OCI-LY1 (cell line): ENCODE measurements around the gene DLX4.

Experiments used
- H2AFZ ChIP-seq: fragments of 200-600 bp; sonication (generic), shearing (Covaris generic); 2 replicates; pipeline ENCODE4 v1.6.0; 2014; ENCODE audit warnings: antibody characterized with exemption, mild to moderate bottlenecking, low read length
- H3F3A ChIP-seq: fragments of 200-600 bp; sonication (generic), shearing (Covaris generic); 2 replicates; pipeline ENCODE4 v1.6.0; 2014; ENCODE audit warnings: mild to moderate bottlenecking, antibody characterized with exemption, low read length, moderate library complexity; ENCODE audit not compliant: insufficient read depth
- H3K27ac ChIP-seq: fragments of 200-600 bp; sonication (generic); 2 replicates; pipeline ENCODE4 v1.5.1; 2014; ENCODE audit warnings: low read length, mixed run types, mild to moderate bottlenecking, low read depth; ENCODE audit not compliant: poor library complexity, severe bottlenecking
- H3K27me3 ChIP-seq: fragments of 200-600 bp; sonication (generic); 2 replicates; pipeline ENCODE4 v1.6.0; 2014; ENCODE audit warnings: antibody characterized with exemption, mild to moderate bottlenecking, low read length, moderate library complexity; ENCODE audit not compliant: insufficient read depth
- H3K36me3 ChIP-seq: fragments of 200-600 bp; sonication (generic); 2 replicates; pipeline ENCODE4 v1.6.1; 2014; ENCODE audit warnings: mild to moderate bottlenecking, antibody characterized with exemption, low read length, moderate library complexity, mixed read lengths; ENCODE audit not compliant: insufficient read depth
- H3K4me1 ChIP-seq: fragments of 200-600 bp; sonication (generic); 2 replicates; pipeline ENCODE4 v1.5.1; 2014; ENCODE audit warnings: mild to moderate bottlenecking, low read length, moderate library complexity; ENCODE audit not compliant: insufficient read depth, severe bottlenecking
- H3K4me2 ChIP-seq: fragments of 200-600 bp; sonication (generic), shearing (Covaris generic); 2 replicates; pipeline ENCODE4 v1.6.1; 2014; ENCODE audit warnings: low read length
- H3K4me3 ChIP-seq: fragments of 200-600 bp; sonication (generic); 2 replicates; pipeline ENCODE4 v1.5.1; 2014; ENCODE audit warnings: low read length, low read depth, mild to moderate bottlenecking, mixed read lengths; ENCODE audit not compliant: poor library complexity, severe bottlenecking
- H3K79me2 ChIP-seq: fragments of 200-600 bp; shearing (Covaris generic); 2 replicates; pipeline ENCODE4 v1.6.1; 2016; ENCODE audit warnings: mixed run types, low read length, mixed read lengths; ENCODE audit not compliant: insufficient read depth
- H3K9ac ChIP-seq: fragments of 200-600 bp; sonication (generic), shearing (Covaris generic); 2 replicates; pipeline ENCODE4 v1.6.1; 2014; ENCODE audit warnings: mild to moderate bottlenecking, low read length, mixed read lengths
- H3K9me2 ChIP-seq: fragments of 200-600 bp; sonication (generic), shearing (Covaris generic); 2 replicates; pipeline ENCODE4 v1.6.1; 2014; ENCODE audit warnings: low read depth, mild to moderate bottlenecking, low read length, mixed read lengths
- H3K9me3 ChIP-seq: fragments of 200-600 bp; shearing (Covaris generic); 2 replicates; pipeline ENCODE4 v1.6.1; 2014; ENCODE audit warnings: low read length, mixed read lengths
- H4K20me1 ChIP-seq: fragments of 200-600 bp; sonication (generic), shearing (Covaris generic); 2 replicates; pipeline ENCODE4 v1.6.0; 2016; ENCODE audit warnings: mild to moderate bottlenecking, low read length; ENCODE audit not compliant: insufficient read depth
- EZH2 ChIP-seq: fragments of 200-600 bp; sonication (generic), shearing (Covaris generic); IDR thresholded peaks from 2 replicates; pipeline ENCODE4 v1.8.0; 2017; ENCODE audit warnings: borderline replicate concordance, mixed run types, mild to moderate bottlenecking, antibody characterized with exemption, low read length, moderate library complexity, mixed read lengths
- TF ChIP-seq, protein P1 (sequence below): fragments of 200-600 bp; sonication (generic), shearing (Covaris generic); IDR thresholded peaks from 2 replicates; pipeline ENCODE4 v1.5.1; 2017; ENCODE audit warnings: mild to moderate bottlenecking, antibody characterized with exemption, low read length, moderate library complexity, mixed read lengths

DLX4 gene

DNA sequence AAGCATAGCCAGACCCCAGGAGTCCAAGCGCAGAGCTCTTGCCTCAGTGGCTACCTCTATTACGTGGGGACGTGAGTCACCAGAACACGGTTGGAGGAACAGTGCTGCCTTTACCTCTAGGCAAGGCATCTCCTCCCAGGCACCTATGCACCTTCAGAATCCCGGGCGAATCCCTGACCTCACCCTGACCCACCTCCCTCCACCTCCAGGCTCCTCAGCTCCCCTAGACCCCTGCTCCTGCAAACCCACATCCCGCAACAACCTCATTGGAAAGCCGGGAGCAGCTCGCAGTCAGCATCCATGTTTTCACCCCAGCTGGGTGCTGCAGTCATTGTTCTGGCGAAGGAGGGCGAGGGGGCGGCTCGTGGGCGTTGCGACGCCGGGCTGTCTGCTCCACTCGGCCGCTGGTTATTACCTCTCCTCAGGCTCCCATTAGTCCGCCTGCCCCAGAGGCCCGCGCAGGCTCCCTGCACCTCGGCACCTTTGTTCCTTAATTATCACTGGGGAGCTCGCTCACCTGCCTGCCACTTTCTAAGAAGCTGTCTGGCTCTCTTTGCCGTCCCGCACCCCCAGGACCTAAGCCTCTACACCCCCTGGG is 24.6 kb upstream of the DLX4 start:
- H3K4me3 ChIP-seq = no peak overlapping the region
- no peaks in the 10 kb centered on the region for H3K9me2 ChIP-seq
- H3K4me2 ChIP-seq = no peak overlapping the region
- no peaks in the 10 kb centered on the region for H3K36me3 ChIP-seq
- no peaks in the 10 kb centered on the region for H3K9me3 ChIP-seq
- no peak overlapping the region for H3K9ac ChIP-seq
- no peak overlapping the region for H3K27ac ChIP-seq
- no peak overlapping the region for H2AFZ ChIP-seq
- H3K27me3 ChIP-seq = no peaks in the 10 kb centered on the region; the same call in 1 of the 2 replicates
- TF ChIP-seq EZH2 = no peak
- TF ChIP-seq, protein P1, sequence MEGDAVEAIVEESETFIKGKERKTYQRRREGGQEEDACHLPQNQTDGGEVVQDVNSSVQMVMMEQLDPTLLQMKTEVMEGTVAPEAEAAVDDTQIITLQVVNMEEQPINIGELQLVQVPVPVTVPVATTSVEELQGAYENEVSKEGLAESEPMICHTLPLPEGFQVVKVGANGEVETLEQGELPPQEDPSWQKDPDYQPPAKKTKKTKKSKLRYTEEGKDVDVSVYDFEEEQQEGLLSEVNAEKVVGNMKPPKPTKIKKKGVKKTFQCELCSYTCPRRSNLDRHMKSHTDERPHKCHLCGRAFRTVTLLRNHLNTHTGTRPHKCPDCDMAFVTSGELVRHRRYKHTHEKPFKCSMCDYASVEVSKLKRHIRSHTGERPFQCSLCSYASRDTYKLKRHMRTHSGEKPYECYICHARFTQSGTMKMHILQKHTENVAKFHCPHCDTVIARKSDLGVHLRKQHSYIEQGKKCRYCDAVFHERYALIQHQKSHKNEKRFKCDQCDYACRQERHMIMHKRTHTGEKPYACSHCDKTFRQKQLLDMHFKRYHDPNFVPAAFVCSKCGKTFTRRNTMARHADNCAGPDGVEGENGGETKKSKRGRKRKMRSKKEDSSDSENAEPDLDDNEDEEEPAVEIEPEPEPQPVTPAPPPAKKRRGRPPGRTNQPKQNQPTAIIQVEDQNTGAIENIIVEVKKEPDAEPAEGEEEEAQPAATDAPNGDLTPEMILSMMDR = no peak
- no peaks in the 10 kb centered on the region for H4K20me1 ChIP-seq
- H3K79me2 ChIP-seq = no peaks in the 10 kb centered on the region
- H3F3A ChIP-seq = no peaks in the 10 kb centered on the region
- H3K4me1 ChIP-seq = no peaks in the 10 kb centered on the region

DNA sequence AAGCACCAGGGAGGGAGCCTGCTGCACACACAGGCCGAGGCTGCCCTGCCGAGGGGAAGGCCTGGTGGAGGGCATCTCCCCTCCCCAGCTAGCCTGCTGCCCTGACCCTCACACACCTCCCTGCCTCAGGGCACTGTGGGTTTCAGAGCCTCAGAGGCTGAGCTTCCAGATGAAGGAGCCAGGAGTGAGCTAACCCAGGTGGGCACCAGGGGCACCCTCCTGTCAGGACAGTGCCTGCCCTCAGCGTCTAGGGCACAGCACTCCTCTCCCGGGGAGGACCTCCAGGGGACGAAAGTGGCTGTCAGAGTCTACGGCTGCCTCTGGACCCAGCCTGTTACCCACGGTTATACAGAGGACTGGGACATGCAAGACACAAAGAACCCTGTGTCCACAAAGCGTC is 22.8 kb upstream of the DLX4 start:
- H3K27ac ChIP-seq = no peak overlapping the region
- H3K9me2 ChIP-seq = no peaks in the 10 kb centered on the region
- no peak overlapping the region for H3K4me2 ChIP-seq
- H3K36me3 ChIP-seq = no peaks in the 10 kb centered on the region
- TF ChIP-seq, protein P1 = no peak
- TF ChIP-seq EZH2 = no peak
- no peak overlapping the region for H2AFZ ChIP-seq
- no peaks in the 10 kb centered on the region for H3K9me3 ChIP-seq
- H3K4me3 ChIP-seq = no peak overlapping the region
- H4K20me1 ChIP-seq = no peaks in the 10 kb centered on the region
- H3K4me1 ChIP-seq = no peaks in the 10 kb centered on the region
- H3K9ac ChIP-seq = no peak overlapping the region
- no peaks in the 10 kb centered on the region; the same call in 1 of the 2 replicates for H3K27me3 ChIP-seq
- no peaks in the 10 kb centered on the region for H3K79me2 ChIP-seq
- no peaks in the 10 kb centered on the region for H3F3A ChIP-seq

DNA sequence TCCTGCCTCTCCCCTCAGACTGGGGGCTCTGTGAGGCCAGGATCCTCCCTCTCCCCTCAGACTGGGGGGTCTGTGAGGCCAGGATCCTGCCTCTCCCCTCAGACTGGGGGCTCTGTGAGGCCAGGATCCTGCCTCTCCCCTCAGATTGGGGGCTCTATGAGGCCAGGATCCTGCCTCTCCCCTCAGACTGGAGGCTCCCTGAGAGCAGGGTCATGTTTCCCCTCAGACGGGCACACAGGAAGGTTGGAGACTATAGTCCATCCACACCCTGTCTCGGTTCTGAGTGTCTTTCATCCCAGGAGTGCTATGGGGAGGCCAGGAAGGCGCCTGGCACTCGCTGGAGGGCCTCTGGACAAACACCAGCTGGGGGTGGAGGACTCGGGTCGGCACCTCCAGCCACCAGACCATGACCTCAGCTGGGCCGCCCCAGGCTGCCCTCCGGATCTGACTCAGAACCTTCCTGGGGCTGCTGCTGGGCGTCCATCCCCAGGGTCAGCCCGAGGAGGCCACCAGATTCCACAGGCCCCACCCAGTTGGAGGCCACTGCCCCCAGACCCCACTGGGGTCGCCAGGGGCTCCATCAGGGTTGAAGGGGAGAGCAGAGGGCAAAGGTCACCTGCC is 21.9 kb upstream of the DLX4 start:
- Histone ChIP-seq H4K20me1 (no peaks in the 10 kb centered on the region), H3K4me2 (no peak overlapping the region), H3K27me3 (no peaks in the 10 kb centered on the region; the same call in 1 of the 2 replicates), H3K4me1 (no peaks in the 10 kb centered on the region), H3K36me3 (no peaks in the 10 kb centered on the region), H3K27ac (no peak overlapping the region), H3K9me2 (no peaks in the 10 kb centered on the region), H3K9ac (no peak overlapping the region), H2AFZ (no peak overlapping the region), H3K9me3 (no peaks in the 10 kb centered on the region), H3K4me3 (no peak overlapping the region), H3K79me2 (no peaks in the 10 kb centered on the region), H3F3A (no peaks in the 10 kb centered on the region)
- TF ChIP-seq, protein P1 = no peak
- no peak for TF ChIP-seq EZH2
